22Rv1 (cell line): Measurements from ENCODE around the gene EHBP1.

ENCODE experiments used
- H3K27ac ChIP-seq: fragments of 450-650 bp; 2 replicates; pipeline ENCODE4 v1.5.1; 2017
- CTCF ChIP-seq: fragments of 450-650 bp; IDR thresholded peaks from 2 replicates; pipeline ENCODE4 v1.5.1; 2017; ENCODE audit warnings: mild to moderate bottlenecking
- ZFX ChIP-seq: fragments of 450-650 bp; IDR thresholded peaks from 2 replicates; pipeline ENCODE4 v1.6.1; 2017; ENCODE audit warnings: antibody characterized with exemption, borderline replicate concordance

Gene EHBP1

GRCh38 chr2:62760555-62760954 lies 55.0 kb downstream of the EHBP1 start:
- TF ChIP-seq ZFX: no peak
- no peak overlapping the region; the same call in 1 of the 2 replicates for H3K27ac ChIP-seq

GRCh38 chr2:62765619-62766376 lies 60.3 kb downstream of the EHBP1 start:
- no peak overlapping the region for H3K27ac ChIP-seq
- TF ChIP-seq ZFX: no peak
- no peak for TF ChIP-seq CTCF

GRCh38 chr2:62768615-62769014 lies 63.1 kb downstream of the EHBP1 start:
- TF ChIP-seq CTCF: no peak
- no peak for TF ChIP-seq ZFX
- no peak overlapping the region for H3K27ac ChIP-seq

GRCh38 chr2:62770629-62771028 lies 65.1 kb downstream of the EHBP1 start:
- no peak overlapping the region for H3K27ac ChIP-seq
- no peak for TF ChIP-seq ZFX
- no peak for TF ChIP-seq CTCF

GRCh38 chr2:62774555-62775366 lies 69.2 kb downstream of the EHBP1 start:
- peak overlapping the region; percentile 35 for H3K27ac ChIP-seq
- TF ChIP-seq CTCF: peak; percentile 88
- no peak for TF ChIP-seq ZFX

GRCh38 chr2:62775367-62775668 lies 69.8 kb downstream of the EHBP1 start:
- TF ChIP-seq CTCF: peak; percentile 30
- no peak for TF ChIP-seq ZFX
- H3K27ac ChIP-seq: peak overlapping the region; percentile 35

GRCh38 chr2:62783679-62784078 lies 78.2 kb downstream of the EHBP1 start:
- no peak overlapping the region for H3K27ac ChIP-seq
- no peak for TF ChIP-seq CTCF
- no peak for TF ChIP-seq ZFX
